Prostate gland (tissue), 2 donors: ENCODE results near the gene RFX6.

ENCODE experiments used
- POLR2A ChIP-seq: fragments of 450-650 bp; IDR thresholded peaks from one replicate; pipeline ENCODE4 v1.6.1; 2016; ENCODE audit warnings: antibody characterized with exemption, mild to moderate bottlenecking
- POLR2AphosphoS5 ChIP-seq: sonication (generic); formaldehyde crosslinking; IDR thresholded peaks from one replicate; pipeline ENCODE4 v1.6.1; 2017; ENCODE audit warnings: antibody characterized with exemption
- TF ChIP-seq, protein P1 (sequence below), 4 experiments: fragments of 200-600 bp in 2 of 4; fragments of 450-650 bp in 2 of 4; sonication (generic) in 2 of 4; IDR thresholded peaks; 1 replicate in 3 of 4; 2 replicates in 1 of 4; pipeline ENCODE4 v1.5.1; 2016 to 2019; ENCODE audit warnings: antibody characterized with exemption in 4 of 4, mild to moderate bottlenecking in 2 of 4, moderate library complexity in 2 of 4

- no peak for TF ChIP-seq POLR2A
- TF ChIP-seq, protein P1, sequence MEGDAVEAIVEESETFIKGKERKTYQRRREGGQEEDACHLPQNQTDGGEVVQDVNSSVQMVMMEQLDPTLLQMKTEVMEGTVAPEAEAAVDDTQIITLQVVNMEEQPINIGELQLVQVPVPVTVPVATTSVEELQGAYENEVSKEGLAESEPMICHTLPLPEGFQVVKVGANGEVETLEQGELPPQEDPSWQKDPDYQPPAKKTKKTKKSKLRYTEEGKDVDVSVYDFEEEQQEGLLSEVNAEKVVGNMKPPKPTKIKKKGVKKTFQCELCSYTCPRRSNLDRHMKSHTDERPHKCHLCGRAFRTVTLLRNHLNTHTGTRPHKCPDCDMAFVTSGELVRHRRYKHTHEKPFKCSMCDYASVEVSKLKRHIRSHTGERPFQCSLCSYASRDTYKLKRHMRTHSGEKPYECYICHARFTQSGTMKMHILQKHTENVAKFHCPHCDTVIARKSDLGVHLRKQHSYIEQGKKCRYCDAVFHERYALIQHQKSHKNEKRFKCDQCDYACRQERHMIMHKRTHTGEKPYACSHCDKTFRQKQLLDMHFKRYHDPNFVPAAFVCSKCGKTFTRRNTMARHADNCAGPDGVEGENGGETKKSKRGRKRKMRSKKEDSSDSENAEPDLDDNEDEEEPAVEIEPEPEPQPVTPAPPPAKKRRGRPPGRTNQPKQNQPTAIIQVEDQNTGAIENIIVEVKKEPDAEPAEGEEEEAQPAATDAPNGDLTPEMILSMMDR (IDR thresholded peaks at IDR 0.05), result no peak
- no peak for TF ChIP-seq POLR2AphosphoS5
These were observed 40.3 kb upstream of the RFX6 start for GRCh38 chr6:116836606-116837342.
